Epithelial cell of esophagus (primary cell): ENCODE data around the gene NHERF2.

Experiments
- DNase-seq: peaks from one replicate; pipeline ENCODE4 v3.0.0; 2010; ENCODE audit warnings: low read depth
- H3K4me3 ChIP-seq: 2 replicates; pipeline ENCODE4 v1.5.1; 2011; ENCODE audit warnings: mild to moderate bottlenecking, low read length, control low read depth
- CTCF ChIP-seq: IDR thresholded peaks from 2 replicates; pipeline ENCODE4 v1.5.1; 2011; ENCODE audit warnings: low read depth, mild to moderate bottlenecking, low read length, control low read depth, inconsistent platforms; ENCODE audit not compliant: insufficient read depth; ENCODE audit errors: missing control alignments

Gene NHERF2

GRCh38 chr16:2053211-2053610 lies 26.5 kb downstream of the NHERF2 start:
- no peak for DNase-seq

GRCh38 chr16:2053897-2054296 lies 27.2 kb downstream of the NHERF2 start:
- no peak for DNase-seq
- no peak for TF ChIP-seq CTCF
- no peak overlapping the region for H3K4me3 ChIP-seq

More at GRCh38 chr16:2053211-2053610, 26.5 kb downstream of the NHERF2 start:
- no peak overlapping the region for H3K4me3 ChIP-seq
- no peak for TF ChIP-seq CTCF

GRCh38 chr16:2054543-2055245 lies 28.0 kb downstream of the NHERF2 start:
- DNase-seq: no peak
- no peak overlapping the region for H3K4me3 ChIP-seq
- TF ChIP-seq CTCF: no peak

- no peak for DNase-seq
- no peak for TF ChIP-seq CTCF
- no peak overlapping the region for H3K4me3 ChIP-seq
Observed at GRCh38 chr16:2056077-2056476, 29.4 kb downstream of the NHERF2 start.

GRCh38 chr16:2056681-2057407 lies 30.1 kb downstream of the NHERF2 start:
- peak; percentile 50 for TF ChIP-seq CTCF
- peak; percentile 33 for DNase-seq
- no peak overlapping the region for H3K4me3 ChIP-seq

- no peak for DNase-seq
- H3K4me3 ChIP-seq: no peak overlapping the region
- TF ChIP-seq CTCF: no peak
Observed at GRCh38 chr16:2057438-2057837, 30.7 kb downstream of the NHERF2 start.

GRCh38 chr16:2058420-2058819 lies 31.7 kb downstream of the NHERF2 start:
- no peak for DNase-seq
- H3K4me3 ChIP-seq: no peak overlapping the region
- TF ChIP-seq CTCF: no peak
